Epithelial cell of proximal tubule (primary cell): ENCODE measurements around the gene TCF7. TPM values are rescaled to one million over a fixed set of nuclear protein-coding genes. Genes with fewer than 3 reads are reported as not detected.

ENCODE experiments used
- DNase-seq: peaks from one replicate; pipeline ENCODE4 v3.0.0-alpha.2; 2011; ENCODE audit warnings: low read depth
- H3K4me3 ChIP-seq: 2 replicates; pipeline ENCODE4 v1.5.1; 2011; ENCODE audit warnings: low read depth, mild to moderate bottlenecking, low read length
- total RNA-seq: library from RNA; depleted of rRNA; stranded (reverse); fragments of >200 nt; gene quantifications from 2 replicates; pipeline ENCODE4 v1.2.3, GENCODE V29; 2015
- TF ChIP-seq, protein P1 (sequence below): conservative IDR thresholded peaks from 2 replicates; pipeline ENCODE4 v1.5.1; 2012; ENCODE audit warnings: low read depth, mild to moderate bottlenecking, low read length

The TCF7 gene
- total RNA-seq, 1 donor from 2014 or later, result 3.6 TPM

DNA sequence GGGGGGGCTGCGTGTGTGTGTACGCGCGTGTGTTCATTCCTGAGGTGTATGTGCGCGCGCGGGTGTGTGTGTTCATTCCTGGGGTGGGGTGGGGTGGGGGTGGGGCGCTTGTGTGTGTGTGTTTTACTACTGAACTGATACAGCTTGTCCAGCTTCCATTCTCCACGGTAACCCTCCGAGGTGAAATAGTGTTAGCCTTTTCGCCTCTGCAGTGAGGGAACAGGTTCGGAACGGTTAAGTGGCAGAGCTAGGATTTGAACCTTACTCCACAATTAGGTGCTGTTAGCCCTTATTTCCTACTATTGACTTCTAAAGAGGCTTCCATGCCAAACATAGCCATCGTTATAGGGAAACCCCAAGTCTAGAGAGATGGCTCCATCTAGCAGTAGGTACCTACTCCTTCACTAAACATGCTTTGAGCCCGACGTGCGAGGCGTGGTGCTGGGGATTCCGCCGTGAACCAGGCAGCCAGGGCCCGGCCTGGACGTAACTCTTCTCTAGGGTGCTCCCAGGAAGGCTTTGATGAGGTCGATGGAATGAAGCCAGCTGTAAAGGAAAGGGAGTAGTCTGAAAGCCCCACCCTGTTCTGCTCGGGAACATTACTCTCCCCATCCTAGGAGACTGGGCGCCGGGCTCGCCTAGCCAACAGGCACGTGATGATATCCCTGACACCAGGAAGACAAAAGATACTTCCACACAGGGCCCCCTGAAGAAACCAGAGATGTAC, 63.1 kb downstream of the TCF7 start:
- peak overlapping the region; percentile 80 for H3K4me3 ChIP-seq
- DNase-seq, result no peak
- TF ChIP-seq, protein P1, sequence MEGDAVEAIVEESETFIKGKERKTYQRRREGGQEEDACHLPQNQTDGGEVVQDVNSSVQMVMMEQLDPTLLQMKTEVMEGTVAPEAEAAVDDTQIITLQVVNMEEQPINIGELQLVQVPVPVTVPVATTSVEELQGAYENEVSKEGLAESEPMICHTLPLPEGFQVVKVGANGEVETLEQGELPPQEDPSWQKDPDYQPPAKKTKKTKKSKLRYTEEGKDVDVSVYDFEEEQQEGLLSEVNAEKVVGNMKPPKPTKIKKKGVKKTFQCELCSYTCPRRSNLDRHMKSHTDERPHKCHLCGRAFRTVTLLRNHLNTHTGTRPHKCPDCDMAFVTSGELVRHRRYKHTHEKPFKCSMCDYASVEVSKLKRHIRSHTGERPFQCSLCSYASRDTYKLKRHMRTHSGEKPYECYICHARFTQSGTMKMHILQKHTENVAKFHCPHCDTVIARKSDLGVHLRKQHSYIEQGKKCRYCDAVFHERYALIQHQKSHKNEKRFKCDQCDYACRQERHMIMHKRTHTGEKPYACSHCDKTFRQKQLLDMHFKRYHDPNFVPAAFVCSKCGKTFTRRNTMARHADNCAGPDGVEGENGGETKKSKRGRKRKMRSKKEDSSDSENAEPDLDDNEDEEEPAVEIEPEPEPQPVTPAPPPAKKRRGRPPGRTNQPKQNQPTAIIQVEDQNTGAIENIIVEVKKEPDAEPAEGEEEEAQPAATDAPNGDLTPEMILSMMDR, result no peak

DNA sequence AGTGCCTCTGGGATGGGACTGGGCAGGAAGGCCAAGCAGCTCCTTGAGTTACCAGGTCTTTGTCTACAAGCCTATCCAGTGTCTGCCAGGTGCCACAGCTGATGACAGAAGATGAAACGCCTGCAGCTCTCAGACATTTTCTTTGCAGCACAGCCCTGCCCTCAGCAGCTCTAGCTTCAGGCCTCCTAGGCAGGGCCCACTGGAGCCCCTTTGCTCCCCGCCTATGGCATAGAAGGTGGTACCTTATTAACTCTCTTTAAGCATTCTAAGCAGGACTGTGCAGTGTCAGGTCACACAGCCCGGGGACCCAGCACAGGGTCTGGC, 63.6 kb downstream of the TCF7 start:
- H3K4me3 ChIP-seq, result peak overlapping the region; percentile 80

DNA sequence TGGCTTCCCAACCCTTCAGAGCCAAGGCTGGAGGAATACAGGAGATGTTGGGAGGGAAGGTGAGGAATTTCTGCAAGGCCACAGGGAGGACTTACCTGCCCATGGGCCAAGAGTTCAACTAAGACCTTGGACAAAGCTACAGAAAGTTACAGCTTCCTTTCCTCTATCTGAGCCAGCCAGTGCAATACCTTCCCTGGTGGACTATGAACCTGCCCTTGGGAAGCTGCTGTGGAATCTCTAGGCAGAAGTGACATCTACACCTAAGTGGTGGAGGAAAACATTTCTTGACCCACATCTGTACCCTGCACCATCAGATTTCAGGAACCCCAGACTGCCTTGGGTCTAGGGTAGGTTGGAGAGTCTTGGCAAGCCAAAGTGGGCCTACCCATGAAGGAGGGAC, 69.0 kb downstream of the TCF7 start:
- TF ChIP-seq, protein P1, result no peak
- DNase-seq, result no peak
- H3K4me3 ChIP-seq, result no peak overlapping the region

More for the DNA sequence above, 63.6 kb downstream of the TCF7 start:
- no peak for DNase-seq
- TF ChIP-seq, protein P1, result no peak

DNA sequence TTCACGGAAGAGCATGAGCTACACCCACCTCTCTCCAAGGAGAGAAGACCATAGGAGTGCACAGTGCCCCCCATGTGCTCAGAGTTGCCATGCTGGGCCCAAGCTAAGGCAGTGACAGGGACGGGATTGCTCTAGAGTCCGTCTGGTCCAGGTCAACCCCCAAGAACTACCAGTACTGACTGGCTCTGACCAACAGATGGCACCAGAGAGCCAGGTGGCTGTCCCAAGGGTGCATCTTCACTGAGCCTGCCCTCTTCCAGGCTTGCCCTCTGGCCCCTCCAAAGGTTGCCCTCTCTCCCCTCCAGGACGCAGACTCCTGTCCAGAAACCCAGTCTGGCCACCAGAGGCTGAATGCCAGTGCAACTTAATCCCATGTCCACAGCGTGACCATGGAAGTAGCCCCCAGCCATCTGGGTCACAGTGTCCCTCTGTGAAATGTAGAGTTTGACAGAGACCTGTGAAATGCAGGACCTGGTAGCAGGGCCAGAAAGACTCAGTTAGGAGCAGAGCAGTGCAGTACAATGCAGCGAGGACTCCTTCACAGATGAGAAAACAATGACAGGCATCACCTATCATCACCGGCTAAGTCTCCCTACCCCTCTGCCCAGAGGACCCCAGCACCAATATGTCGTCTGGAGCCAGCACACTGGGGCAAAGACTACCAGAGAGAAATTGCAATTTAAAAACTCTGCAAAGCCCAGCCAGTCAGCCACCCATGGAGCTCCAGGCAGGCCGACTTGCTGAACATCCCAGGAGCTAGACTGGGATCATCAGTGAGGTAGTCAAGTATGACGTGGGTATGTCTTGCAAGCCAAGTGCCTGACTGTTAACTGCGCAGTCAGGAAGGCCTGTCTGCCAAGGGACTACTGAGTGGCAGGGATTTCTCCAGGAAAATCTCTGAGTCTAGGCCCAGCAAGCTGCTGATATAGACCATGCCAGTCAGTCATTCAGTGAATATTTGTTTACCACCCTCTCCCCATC, 70.0 kb downstream of the TCF7 start:
- H3K4me3 ChIP-seq, result no peak overlapping the region
- DNase-seq, result no peak
- TF ChIP-seq, protein P1, result peak; percentile 94

DNA sequence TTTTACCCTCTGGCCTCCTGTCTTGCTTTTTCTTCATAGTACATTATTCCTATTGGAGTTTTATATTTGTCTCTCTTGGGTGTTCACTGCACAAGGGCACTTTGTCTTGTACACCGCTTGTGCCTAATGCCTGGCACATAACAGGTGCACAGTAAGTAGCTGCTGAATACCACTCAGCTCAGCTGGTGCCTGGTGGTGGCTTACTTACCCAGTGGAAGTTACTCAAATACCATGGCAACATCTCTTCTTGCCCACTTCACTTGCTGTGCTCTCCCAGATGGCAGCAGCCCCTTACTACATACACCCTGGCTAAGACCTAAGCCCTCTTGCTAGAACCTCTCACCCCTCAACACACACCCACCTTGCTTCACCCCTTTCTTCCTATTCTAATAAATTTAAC, 73.6 kb downstream of the TCF7 start:
- no peak overlapping the region for H3K4me3 ChIP-seq
- TF ChIP-seq, protein P1, result no peak
- DNase-seq, result no peak

DNA sequence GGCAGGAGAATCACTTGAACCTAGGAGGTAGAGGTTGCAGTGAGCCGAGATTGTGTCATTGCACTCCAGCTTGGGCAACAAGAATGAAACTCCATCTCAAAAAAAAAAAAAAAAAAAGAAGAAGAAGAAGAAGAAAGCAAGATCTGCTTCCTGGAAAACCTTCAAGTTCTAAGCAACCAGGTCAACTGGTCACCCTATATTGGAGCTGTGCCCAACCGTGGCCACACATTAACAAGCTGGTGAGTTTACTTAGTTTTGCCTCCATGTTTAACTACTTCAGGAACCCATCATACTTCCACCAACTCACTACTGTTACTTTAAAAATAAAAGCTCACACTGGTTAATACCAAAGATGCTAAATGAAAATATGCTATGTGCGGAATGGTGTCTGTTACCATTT, 74.5 kb downstream of the TCF7 start:
- TF ChIP-seq, protein P1, result no peak
- DNase-seq, result no peak
- no peak overlapping the region for H3K4me3 ChIP-seq
